Activated T-cell treated with anti-CD3 and anti-CD28 coated beads for 4 hours (primary cell): ENCODE data around the gene SLC22A5.

ENCODE experiments used
- DNase-seq: peaks from one replicate; pipeline ENCODE4 v3.0.0-alpha.2; 2020

The SLC22A5 gene

DNA sequence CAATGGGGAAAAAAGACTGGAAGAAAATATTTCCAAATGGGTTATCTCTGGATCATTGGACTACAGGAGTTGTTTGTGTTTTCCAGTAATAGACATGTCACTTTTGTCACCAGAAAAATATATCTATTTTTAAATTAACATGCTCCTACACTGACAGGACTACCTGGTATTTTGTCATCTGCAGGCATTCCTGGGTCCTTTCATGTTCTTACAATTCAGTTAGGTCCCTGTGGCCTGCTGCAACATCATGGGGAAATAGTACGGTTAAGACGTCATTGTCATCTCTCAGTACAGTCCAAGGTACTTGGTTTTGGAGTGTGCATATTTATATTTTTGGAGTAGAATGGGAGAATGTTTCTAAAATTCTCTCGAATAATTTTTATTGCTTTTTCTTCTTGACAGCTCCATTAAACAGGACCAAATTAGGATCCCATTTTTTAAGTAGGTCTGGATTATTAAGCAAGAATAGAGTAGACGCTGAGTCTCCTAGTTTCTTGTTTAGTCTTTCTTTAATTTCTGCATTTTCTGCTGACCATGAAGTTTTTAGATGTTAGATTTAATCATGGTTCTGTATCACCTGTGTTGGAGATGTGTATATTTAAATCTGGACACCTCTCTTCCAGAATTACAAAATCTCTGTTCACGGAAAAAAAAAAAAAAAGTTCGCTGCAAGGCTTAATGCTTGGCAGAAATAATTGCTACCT is 46.9 kb downstream of the SLC22A5 start:
- DNase-seq, result no peak

DNA sequence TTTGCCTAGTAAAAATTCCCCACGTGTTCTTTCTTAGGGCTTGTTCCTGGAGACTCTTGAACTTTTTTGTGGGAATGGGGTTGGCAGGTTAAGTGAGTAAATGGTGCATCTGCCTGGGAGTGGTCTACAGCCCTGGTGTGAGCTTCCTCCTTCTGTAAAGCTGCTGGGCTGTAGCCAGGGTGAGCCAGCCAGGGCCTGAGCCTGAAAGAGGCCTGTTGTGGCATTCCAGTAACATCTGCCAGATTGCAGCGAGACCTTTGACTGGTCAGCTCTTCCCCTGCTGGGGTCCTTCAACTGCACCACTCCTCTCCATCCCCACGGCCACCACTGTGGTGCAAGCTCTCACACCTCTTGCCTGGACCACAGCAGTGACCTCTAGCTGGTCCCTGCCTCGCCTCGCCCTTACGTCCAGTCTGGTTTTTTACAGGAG is 47.5 kb downstream of the SLC22A5 start:
- DNase-seq, result no peak

DNA sequence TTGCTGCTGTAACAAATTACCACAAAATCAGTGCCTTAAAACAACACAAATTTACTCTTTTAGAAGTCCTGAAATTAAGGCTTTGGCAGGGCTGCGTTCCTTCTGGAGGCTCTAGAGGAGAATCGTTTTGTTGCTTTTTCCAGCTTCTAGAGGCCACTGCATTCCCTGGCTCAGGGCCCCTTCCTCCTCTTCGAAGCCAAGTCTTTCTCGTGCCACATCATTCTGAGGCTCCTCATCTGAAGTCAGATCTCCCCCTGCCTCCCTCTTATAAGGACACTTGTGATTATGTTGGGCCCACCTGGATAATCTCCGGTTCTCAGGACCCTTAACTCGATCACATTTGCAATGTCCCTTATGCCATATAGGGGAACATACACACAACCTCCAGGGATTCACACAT is 48.0 kb downstream of the SLC22A5 start:
- DNase-seq, result no peak

DNA sequence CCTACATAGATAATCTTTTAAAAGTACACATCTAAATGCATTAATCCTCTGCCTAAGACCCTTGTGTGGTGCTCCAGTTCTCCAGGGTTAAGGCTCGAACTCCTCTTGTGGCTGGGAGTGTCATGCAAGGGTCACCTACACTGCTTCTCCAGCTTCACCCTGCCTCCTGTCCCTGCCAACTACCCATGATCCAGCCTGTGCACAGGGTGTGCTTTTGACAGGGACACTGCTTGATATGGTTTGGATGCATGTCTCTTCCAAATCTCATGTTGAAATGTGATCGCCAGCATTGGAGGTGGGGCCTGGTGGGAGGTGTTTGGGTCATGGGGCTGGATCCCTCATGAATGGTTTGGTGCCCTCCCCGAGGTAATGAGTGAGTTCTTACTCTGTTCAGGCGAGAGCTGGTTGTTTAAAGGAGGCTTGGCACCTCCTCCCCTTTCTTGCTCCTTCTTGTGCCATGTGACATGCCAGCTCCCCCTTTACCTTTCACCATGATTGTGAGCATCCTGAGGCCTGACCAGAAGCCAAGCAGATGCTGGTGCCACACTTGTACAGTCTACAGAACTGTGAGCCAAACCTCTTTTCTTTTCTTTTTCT is 48.5 kb downstream of the SLC22A5 start:
- no peak for DNase-seq

DNA sequence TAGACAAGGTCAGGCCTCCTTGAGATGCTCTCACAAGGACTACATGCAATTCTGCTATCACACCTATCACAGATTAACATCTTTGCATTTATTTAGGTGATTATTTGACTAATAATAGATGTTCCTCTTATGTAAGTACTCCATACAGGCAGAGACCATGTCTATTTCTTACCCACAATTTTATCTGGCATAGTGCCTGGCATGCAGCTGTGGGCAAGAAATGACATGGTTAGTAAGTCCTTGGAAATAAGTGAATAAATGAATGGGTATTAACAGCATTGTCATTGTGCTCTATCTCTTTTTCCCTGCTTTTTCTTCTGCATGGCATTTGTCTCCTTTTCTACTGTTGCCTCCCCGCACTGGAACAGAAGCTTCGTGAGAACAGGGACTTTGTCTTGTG is 49.4 kb downstream of the SLC22A5 start:
- DNase-seq, result no peak

DNA sequence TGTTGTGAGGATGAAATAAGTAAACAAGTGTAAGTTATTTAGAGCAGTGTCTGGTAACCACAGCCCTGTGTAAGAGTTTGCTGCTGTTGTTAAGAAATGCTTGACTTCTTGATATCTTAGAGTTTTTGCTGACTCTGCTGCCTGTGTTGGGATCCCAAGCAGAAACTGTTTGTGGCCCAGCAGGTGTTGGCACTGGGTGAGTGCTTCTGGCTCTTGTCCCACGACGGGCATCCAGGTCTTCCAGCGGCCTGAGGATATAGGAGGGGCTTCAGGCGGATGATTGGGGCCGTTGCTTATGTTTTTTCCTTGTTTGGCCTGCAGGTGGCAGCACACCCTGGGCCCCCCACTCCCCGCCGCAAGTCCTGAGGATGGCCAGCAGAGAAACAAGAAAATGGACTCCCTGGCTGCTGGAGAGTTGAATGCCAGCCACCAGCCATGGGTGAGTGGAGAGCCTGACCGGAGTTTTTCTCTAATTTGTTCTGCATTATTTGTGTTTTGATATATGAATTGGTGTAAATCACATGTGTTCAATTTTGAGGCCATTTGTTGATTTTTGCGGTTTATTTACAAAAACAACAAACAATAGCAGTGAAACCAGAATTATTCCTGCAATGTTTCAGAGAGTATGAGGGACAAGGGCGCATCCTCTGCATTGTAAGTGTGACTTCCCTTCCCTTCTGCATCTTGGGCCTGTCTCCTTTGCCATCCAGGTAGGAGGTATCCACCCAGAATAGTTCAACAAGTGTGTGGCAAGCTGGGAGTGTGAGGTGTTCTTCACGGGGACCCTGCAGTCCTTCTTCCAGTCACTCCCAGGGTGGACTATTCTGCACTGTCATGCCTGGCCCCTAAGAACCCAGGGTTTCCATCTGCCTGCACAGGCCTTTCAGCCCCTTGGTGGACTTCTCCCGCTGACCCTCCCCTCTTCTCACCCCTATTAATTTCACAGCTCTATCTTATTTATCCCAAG is 50.3 kb downstream of the SLC22A5 start:
- no peak for DNase-seq

DNA sequence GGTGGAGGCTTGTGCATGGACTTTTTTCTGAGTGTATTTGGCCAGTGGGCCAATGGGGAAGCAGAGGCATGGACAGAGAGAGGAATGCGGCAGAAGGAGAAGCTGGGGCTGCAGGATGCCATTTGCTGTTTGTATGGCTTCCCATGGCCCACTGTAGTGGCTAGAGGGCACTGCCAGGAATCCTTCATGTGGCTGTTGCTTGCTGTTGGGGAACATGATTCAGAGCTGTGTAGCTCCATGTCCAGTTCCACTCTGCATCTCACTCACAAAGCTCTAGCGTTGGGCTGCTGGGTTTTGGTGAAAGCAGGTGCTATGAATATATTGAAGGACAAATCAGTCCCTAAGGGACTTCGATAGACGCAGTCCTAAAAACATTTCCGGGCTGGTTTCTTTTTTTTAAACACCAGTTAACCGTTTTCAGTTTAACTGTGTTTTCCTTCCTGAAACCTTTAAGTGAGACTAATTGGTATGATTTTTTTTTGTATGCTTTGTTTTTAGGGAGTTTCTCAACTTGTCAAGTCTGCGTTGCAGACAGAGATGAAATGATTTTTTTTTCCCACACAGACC is 51.3 kb downstream of the SLC22A5 start:
- DNase-seq, result no peak

DNA sequence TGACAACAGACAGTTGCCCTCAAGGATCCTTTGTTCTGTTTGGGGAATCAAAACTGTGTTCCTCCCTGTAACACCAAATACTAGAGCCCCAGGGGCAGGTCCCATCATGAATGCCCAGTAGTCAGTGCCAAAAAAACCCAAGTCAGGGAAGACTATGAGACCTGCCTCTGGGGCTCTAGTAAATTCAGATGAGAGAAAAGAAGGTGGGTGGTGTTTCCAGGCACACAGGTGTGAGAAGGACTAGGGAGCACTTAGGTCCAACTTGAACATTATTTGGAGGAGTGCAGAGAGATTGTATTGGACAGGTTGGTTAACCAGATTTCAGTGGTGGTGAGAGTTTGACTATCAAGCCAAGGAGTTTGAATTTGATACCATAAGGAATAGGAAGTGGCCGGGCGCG is 52.0 kb downstream of the SLC22A5 start:
- no peak for DNase-seq

DNA sequence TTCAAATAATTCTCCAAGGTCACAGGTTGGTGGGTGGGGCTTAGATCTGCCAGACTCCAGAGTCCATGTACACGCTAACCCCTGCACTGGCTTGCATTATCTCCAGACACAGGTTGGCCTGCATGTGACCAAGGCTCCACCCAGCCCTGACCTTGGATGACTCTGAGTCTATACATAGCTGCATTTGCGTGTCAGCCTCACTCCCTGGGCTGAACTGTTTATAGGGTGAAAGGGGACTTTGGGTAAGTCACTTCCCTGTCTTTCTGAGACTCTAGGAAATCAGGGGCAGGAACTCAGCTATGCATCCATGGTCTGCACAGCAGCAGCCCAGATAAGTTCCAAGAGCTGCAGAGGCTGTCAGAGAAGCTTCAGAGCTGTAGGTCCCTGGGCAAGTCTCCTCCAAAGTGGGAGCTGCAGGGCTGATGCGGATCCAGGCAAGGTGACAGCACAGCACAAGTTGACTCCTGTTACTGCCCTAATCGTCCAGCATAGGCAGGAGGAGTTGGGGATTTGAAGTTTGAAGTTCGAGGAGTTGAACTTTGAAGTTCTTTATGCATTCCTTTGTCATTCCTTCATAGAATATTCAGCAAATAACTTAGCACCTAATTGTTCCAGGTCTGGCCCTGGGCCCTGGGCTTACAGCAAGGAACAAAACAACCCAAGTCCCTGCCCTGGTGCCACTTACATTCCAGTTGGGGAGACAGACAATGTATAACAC is 53.4 kb downstream of the SLC22A5 start:
- no peak for DNase-seq

DNA sequence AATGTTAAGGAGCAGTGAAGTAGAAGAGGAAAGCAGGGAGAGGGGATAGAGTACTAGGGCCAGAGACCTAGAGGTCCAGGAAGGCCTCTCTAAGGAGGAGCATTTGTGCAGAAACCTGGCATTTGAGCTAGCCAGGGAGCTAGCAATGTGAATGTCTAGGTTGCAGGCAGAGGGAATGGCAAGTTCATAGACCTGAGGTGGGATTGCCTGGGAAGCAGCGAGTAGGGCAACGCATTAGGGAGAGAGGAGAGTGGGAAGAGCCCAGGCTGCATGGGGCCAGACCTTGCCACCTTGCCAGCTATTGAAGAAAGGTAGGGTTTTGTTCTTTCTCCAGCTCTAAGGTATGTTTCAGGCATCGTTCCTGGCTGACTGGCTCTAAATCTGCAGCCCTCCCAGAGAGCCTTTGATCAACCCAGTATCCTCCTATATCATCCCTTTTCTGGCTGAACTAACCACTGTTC is 54.0 kb downstream of the SLC22A5 start:
- DNase-seq, result no peak

DNA sequence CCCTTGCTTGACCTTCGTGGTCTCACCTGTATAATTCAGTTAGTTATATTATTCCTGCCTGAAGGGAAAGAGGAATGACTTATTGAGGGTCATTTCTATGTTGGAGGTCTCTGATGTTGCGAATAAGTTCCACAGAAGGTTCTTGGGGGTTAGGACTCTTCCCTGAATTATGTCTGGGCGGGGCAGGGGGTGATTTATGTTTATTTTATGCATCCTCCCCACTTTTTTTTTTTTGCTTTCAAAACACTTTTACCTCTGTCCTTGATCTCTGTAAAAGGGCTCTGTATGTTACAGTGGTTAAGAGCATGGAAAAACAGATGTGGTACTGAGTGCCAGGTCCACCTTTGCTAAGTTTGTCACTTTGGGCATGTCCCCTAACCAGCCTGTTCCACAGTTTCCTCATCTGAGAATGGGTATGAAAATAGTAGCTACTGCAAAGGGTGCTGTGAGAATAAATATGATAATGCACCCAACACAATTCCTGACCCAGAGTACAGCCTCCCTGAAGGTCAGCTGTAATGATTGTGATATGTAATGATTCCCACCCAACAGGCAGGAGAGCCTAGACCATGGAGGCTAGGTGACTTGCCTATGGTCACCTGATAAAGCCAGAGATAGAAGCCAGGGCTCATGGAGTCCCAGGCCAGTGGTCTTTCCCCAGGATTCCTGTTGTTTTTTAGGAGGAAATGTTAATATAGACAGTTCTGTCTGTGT is 54.8 kb downstream of the SLC22A5 start:
- DNase-seq, result no peak

DNA sequence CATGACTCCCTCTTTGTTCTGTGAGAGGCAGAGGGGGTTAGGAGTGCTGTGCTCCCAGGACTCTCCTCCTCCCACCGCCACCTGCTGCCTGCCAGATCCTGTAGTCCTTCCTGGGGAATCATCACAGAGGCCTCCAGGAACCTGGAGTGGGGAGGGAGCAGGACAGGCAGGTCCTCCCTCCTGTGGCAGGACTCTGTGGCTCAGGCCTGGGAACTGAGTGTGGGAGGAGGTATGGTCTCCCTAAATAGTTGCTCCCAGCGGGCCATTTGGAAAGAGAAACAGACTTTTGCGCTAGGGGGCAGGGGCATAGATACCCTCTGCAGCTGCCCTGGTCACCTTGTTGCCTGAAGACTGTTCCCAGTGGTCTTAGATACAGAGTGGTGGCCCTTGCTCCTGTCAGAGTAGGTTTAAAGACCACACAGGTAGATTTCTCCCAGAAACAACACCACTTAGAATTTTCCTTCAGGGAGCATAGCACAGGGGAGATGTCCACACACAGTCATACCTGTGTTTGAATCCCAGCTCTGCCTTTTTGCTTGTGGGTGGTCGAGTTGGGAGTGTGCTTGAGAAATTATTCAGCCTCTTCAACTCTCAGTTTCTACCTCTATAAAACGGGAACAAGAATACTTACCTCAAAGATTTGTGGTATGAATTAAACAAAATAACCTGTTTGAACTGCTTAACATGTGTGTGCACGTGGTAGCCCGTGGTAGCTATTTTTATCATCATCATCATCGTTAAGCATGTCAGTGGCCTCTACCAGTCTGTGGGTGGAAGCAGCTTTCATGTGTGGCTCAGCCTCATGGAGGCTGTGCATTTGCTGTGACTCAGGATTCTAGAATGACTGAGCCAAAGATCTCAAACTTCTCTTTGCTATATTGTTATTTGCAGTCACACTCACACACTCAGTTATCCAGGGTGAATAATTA is 55.8 kb downstream of the SLC22A5 start:
- DNase-seq, result peak; percentile 60

DNA sequence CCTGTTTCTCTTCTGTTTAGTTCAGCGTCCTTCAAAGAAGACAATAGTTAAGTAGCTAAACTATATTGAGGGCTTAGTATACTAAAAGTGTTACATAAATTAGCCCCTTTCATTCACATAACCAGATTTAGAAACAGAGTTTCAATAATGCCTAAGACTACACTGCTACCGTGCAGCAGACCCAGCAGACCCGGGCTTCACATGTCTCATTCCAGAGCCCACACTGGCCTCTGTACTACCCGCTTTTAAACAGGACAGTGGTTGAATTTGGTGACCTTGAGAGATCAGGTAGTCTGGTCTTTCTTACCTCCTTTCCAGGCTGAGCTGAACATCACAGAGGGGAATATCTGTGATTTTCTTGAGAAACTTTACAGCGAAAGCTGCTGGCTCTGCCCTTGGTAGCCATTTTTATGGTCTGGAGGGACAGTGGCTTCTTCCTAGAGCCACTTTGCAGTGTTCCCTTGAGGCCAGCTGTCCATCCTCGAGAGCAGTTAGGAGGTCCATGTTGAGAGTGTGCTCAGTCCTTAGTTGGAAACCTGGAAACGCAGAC is 56.5 kb downstream of the SLC22A5 start:
- DNase-seq, result no peak

DNA sequence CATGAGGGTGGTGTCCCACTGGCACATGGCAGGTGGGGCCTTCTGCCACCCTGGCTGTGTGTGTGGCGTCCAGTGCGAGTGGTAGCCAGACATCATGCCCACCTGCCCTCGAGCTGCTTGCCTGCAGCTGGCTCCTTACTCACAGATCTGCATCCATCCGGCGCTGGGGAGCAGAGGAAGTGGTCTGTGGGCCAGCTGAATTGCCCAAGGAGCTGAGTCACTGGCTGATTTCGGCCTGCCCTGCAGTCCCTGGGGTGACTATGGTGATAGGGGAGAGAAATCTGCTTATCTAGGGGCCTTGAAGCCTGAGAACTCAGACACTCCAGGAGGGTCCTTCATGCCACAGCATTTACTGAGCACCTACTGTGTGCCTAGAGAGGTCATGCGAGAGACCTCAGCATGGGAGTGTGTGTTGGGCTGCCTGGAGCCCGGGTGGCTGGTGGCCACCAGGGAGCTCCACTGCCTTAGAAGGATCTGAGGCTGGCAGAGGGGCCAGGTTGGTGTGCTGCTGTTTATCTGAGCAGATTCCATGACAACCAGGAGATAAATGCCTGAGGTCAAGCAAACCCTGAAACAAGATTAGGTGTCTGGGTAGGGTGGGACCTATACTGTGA is 57.1 kb downstream of the SLC22A5 start:
- no peak for DNase-seq

DNA sequence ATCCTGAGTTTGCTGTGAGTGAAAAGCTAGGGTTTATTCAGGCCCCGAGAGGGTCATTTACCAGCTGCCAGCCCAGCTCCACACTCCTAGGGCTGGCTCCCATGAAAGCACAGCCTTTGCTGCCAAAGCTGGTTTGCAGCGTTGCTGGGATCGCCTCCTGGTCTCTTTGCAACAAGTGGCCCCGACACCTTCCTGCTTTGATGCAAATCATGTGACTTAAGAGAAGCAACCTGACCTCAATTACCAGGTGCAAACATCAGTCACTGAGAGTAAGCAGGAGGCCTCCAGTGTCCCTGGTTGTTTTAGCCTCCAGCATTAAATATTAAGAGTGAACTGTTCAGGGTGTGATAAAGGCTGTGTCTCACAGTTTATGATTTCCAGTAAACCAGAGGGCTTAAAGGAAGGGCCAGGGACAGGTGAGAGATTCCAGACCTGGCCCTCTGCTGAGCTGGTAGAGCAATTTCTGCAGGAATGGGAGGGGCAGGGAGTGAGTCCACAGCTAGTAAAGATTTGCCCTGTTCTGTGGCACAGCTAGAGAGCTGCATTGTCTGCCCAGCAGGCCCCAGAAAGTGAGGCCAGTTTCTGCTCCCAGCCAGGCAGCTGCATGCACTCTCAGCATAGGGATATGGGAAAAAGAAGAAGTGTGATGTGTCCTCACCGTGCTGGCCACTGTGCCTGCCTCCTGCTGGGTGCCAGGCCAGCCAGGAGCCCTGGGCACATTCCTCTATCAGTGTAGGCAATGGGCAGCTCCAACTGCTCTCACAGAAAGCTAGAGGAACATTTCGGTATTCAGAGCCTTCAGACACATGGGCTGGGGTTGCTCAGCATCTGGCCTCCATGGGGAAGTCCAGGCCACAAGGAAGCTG is 58.0 kb downstream of the SLC22A5 start:
- peak; percentile 67 for DNase-seq

DNA sequence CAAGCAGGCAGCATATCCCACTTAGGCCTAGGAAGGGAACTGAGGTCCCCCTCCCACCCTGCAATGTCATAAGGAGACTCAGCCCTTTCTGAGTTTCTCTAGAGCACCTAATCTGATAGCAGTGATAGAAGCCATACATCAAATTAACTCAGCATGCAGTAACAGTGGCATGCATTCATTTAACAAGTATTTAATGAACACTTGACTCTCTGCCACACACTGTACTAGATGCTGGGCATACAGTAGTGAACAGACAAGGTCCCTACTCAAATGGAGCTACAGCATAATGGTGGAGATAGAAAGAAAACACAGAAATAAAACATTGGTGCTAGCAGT is 58.6 kb downstream of the SLC22A5 start:
- no peak for DNase-seq

DNA sequence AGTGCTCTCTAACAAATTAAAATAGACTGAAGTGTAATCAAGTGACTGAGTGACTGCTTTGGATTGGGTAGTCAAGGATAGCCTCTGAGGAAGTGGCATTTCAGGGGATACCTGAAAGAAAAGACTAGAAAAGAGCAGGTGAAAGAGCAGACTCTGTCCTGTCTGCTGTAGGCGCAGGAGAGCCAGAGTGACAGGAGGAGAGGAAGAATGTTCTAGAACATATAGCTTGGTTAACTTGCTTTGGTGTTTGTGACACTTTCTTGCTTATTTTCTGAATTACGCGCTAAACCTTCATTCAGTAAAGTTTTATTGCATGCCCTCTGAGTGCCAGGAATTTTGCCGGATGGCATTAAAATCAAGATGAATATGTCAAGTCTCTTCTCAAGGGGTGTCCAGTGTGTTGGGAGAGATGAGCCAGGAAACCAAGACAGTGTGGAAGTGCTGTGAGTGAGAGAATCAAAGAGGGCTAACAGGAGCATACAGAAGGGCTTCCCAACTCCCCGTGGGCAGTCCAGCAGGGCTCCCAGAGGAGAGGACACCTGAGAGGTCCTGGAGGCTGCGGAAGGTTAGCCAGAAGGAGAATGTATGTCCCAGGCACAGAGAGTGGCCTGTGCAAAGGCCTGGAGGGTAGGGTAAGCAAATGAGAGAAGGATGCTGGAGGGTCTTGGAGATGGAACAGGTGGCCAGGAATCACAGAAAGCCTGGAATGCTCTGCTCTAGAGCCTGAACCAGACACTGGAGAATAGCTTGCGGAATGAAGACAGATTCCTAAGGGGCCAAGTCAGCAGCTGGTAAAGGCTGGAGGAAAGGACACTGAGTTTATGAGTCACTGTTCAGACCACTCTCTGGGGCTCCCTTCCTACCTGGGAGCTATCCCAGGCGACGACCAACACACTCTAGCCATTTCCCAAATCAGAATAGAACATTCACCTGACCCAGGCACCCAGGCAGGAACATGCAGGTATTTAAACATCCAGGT is 59.3 kb downstream of the SLC22A5 start:
- DNase-seq, result no peak
